Glutamatergic neuron (in vitro differentiated cells): ENCODE results near the gene RSAD1. TPM values are rescaled to one million over a fixed set of nuclear protein-coding genes. Genes with fewer than 3 reads are reported as not detected.

Experiments
- DNase-seq: peaks from one replicate; pipeline ENCODE4 v3.0.0; 2022
- H3K27ac Mint-ChIP-seq: one replicate; pipeline ENCODE4 v1.8.0; 2020; ENCODE audit warnings: mild to moderate bottlenecking, mixed read lengths, inconsistent platforms; ENCODE audit not compliant: unreplicated experiment
- H3K27me3 Mint-ChIP-seq: one replicate; pipeline ENCODE4 v1.8.0; 2020; ENCODE audit warnings: mild to moderate bottlenecking, moderate library complexity, mixed read lengths, inconsistent platforms; ENCODE audit not compliant: unreplicated experiment
- H3K36me3 Mint-ChIP-seq: one replicate; pipeline ENCODE4 v1.8.0; 2020; ENCODE audit warnings: mild to moderate bottlenecking, mixed read lengths, inconsistent platforms; ENCODE audit not compliant: unreplicated experiment
- H3K4me1 Mint-ChIP-seq: one replicate; pipeline ENCODE4 v1.8.0; 2020; ENCODE audit warnings: mild to moderate bottlenecking, low read depth, mixed read lengths, inconsistent platforms; ENCODE audit not compliant: unreplicated experiment
- H3K4me3 Mint-ChIP-seq: one replicate; pipeline ENCODE4 v1.8.0; 2020; ENCODE audit warnings: mild to moderate bottlenecking, mixed read lengths, inconsistent platforms; ENCODE audit not compliant: unreplicated experiment
- H3K9me3 Mint-ChIP-seq: one replicate; pipeline ENCODE4 v1.8.0; 2020; ENCODE audit warnings: mild to moderate bottlenecking, moderate library complexity, mixed read lengths, inconsistent platforms; ENCODE audit not compliant: unreplicated experiment
- CTCF ChIP-seq: fragments of 200-600 bp; sonication (generic); IDR thresholded peaks from one replicate; pipeline ENCODE4 v1.5.0; 2021; ENCODE audit not compliant: partially characterized antibody, unreplicated experiment
- total RNA-seq: library from RNA; stranded (reverse); fragmentation: NEBNext Ultra II Directional; extraction: Animal tissue kit (Norgen Biotek cat#: 25700); gene quantifications from one replicate; pipeline ENCODE4 v1.2.1, GENCODE V29; 2021; ENCODE audit not compliant: unreplicated experiment

The RSAD1 gene
- total RNA-seq, 1 donor from 2014 or later, result 22.0 TPM

- no peaks in the 10 kb centered on the region for H3K4me1 Mint-ChIP-seq
- no peak overlapping the region for H3K27ac Mint-ChIP-seq
- no peaks in the 10 kb centered on the region for H3K36me3 Mint-ChIP-seq
- H3K27me3 Mint-ChIP-seq, result peaks cover 13% of the 10 kb centered on the region
- TF ChIP-seq CTCF, result no peak
- H3K9me3 Mint-ChIP-seq, result peaks cover 1% of the 10 kb centered on the region
- H3K4me3 Mint-ChIP-seq, result no peak overlapping the region
- no peak for DNase-seq
Measured at GRCh38 chr17:50466371-50467113, 12.1 kb upstream of the RSAD1 start.

- Mint-ChIP-seq H3K9me3 (peaks cover 1% of the 10 kb centered on the region), H3K27ac (no peak overlapping the region), H3K4me1 (no peaks in the 10 kb centered on the region), H3K4me3 (no peak overlapping the region), H3K36me3 (no peaks in the 10 kb centered on the region), H3K27me3 (peaks cover 11% of the 10 kb centered on the region)
- no peak for DNase-seq
- TF ChIP-seq CTCF, result no peak
Measured at GRCh38 chr17:50467114-50467854, 11.4 kb upstream of the RSAD1 start.

GRCh38 chr17:50467855-50468303 is 10.8 kb upstream of the RSAD1 start:
- no peaks in the 10 kb centered on the region for H3K36me3 Mint-ChIP-seq
- H3K9me3 Mint-ChIP-seq, result peaks cover 1% of the 10 kb centered on the region
- no peak for TF ChIP-seq CTCF
- H3K4me3 Mint-ChIP-seq, result peak overlapping the region; percentile 77
- no peak for DNase-seq
- H3K4me1 Mint-ChIP-seq, result no peaks in the 10 kb centered on the region
- peaks cover 14% of the 10 kb centered on the region for H3K27me3 Mint-ChIP-seq
- no peak overlapping the region for H3K27ac Mint-ChIP-seq

GRCh38 chr17:50468304-50469207 is 10.1 kb upstream of the RSAD1 start, which contains the start of gene CHAD:
TSS of gene CHAD (minus strand) at chr17:50468880. CDS start at chr17:50468813, 67 bp downstream.
- H3K27me3 Mint-ChIP-seq, result peaks cover 15% of the 10 kb centered on the region
- H3K36me3 Mint-ChIP-seq, result no peaks in the 10 kb centered on the region
- peak; percentile 35 for DNase-seq
- H3K27ac Mint-ChIP-seq, result no peak within 1 kb of the TSS
- H3K9me3 Mint-ChIP-seq, result peaks cover 1% of the 10 kb centered on the region
- H3K4me3 Mint-ChIP-seq, result peak within 1 kb of the TSS; percentile 77
- H3K4me1 Mint-ChIP-seq, result no peaks in the 10 kb centered on the region
- TF ChIP-seq CTCF, result no peak
